IMR-90 (cell line): ENCODE measurements around the gene SHISA6. TPM values are rescaled to one million over a fixed set of nuclear protein-coding genes. Genes with fewer than 3 reads are reported as not detected.

ENCODE experiments used
- ATAC-seq: fragments of 200-7000 bp; cut with Tn5 transposase; 2 replicates; pipeline ENCODE4 v1.9.1; 2020; ENCODE audit warnings: low read depth, mild to moderate bottlenecking, moderate library complexity
- BruUV-seq: library from RNA; stranded (reverse); fragments of 400-500 nt; replicated peaks from 2 replicates; lab custom pipeline; 2021; lab: Mats Ljungman, UMichigan
- CTCF ChIA-PET: fragments of 300-600 bp; formaldehyde crosslinking; extraction: SDS; loops from one replicate; lab custom pipeline; 2021; ENCODE audit warnings: antibody characterized with exemption; lab: Yijun Ruan, JAX
- POLR2A ChIA-PET: fragments of 300-600 bp; sonication (Branson Sonifier 250); formaldehyde crosslinking; loops from one replicate; lab custom pipeline; 2022; ENCODE audit warnings: antibody characterized with exemption; ENCODE audit not compliant: unreplicated experiment; lab: Charles Lee
- DNase-seq: peaks from one replicate; pipeline ENCODE4 v3.0.0; 2013
- H2AFZ ChIP-seq: replicated peaks from 2 replicates; pipeline ENCODE3; 2013; ENCODE audit warnings: low read length, mild to moderate bottlenecking; ENCODE audit not compliant: poor library complexity
- H2AK5ac ChIP-seq: 2 replicates; pipeline ENCODE4 v1.6.1; 2013; ENCODE audit warnings: low read depth, low read length, inconsistent platforms
- H2AK9ac ChIP-seq: replicated peaks from 2 replicates; pipeline ENCODE3; 2013; ENCODE audit warnings: mild to moderate bottlenecking, low read depth, low read length, moderate library complexity; ENCODE audit not compliant: poor library complexity
- H2BK120ac ChIP-seq: 2 replicates; pipeline ENCODE4 v1.6.1; 2013; ENCODE audit warnings: low read depth, low read length, inconsistent platforms
- H2BK15ac ChIP-seq: 3 replicates; pipeline ENCODE4 v1.6.1; 2013; ENCODE audit warnings: low read depth, low read length, inconsistent platforms
- H2BK20ac ChIP-seq: 2 replicates; pipeline ENCODE4 v1.6.1; 2013; ENCODE audit warnings: low read depth, mild to moderate bottlenecking, inconsistent platforms, low read length, moderate library complexity
- H2BK5ac ChIP-seq: 2 replicates; pipeline ENCODE4 v1.6.1; 2013; ENCODE audit warnings: mild to moderate bottlenecking, low read depth, low read length, inconsistent platforms; ENCODE audit not compliant: poor library complexity, severe bottlenecking
- H3K14ac ChIP-seq: replicated peaks from 2 replicates; pipeline ENCODE4 v1.6.1; 2013; ENCODE audit warnings: low read depth, low read length, inconsistent platforms
- H3K18ac ChIP-seq: 2 replicates; pipeline ENCODE4 v1.6.1; 2013; ENCODE audit warnings: low read depth, low read length, control low read depth
- H3K23ac ChIP-seq: 2 replicates; pipeline ENCODE4 v1.6.1; 2013; ENCODE audit warnings: low read depth, low read length, inconsistent platforms
- H3K27ac ChIP-seq: 2 replicates; pipeline ENCODE4 v1.5.1; 2013; ENCODE audit warnings: mild to moderate bottlenecking, control low read depth, low read length; ENCODE audit not compliant: insufficient read depth
- H3K27me3 ChIP-seq: 2 replicates; pipeline ENCODE4 v1.6.1; 2013; ENCODE audit warnings: low read length; ENCODE audit not compliant: control insufficient read depth, insufficient read depth
- H3K36me3 ChIP-seq: 2 replicates; pipeline ENCODE4 v1.6.1; 2013; ENCODE audit warnings: low read length, mixed read lengths; ENCODE audit not compliant: control insufficient read depth, insufficient read depth
- H3K4ac ChIP-seq: 2 replicates; pipeline ENCODE4 v1.6.1; 2013; ENCODE audit warnings: low read depth, low read length, inconsistent platforms
- H3K4me1 ChIP-seq: 2 replicates; pipeline ENCODE4 v1.6.1; 2013; ENCODE audit warnings: low read length, mixed read lengths; ENCODE audit not compliant: control insufficient read depth, insufficient read depth
- H3K4me2 ChIP-seq: 2 replicates; pipeline ENCODE4 v1.6.1; 2013; ENCODE audit warnings: low read depth, mild to moderate bottlenecking, control low read depth, low read length, moderate library complexity
- H3K4me3 ChIP-seq: 2 replicates; pipeline ENCODE4 v1.5.1; 2013; ENCODE audit warnings: low read depth, mild to moderate bottlenecking, control low read depth, low read length, moderate library complexity; ENCODE audit not compliant: insufficient read depth
- H3K56ac ChIP-seq: 2 replicates; pipeline ENCODE4 v1.6.1; 2013; ENCODE audit warnings: low read length, inconsistent platforms; ENCODE audit not compliant: insufficient read depth; ENCODE audit errors: extremely low read depth
- H3K79me1 ChIP-seq, 2 experiments: 2 replicates each; pipeline ENCODE4 v1.6.1; 2013; ENCODE audit warnings: low read length in 2 of 2, inconsistent platforms in 1 of 2, low read depth in 1 of 2
- H3K9ac ChIP-seq: 2 replicates; pipeline ENCODE4 v1.6.1; 2013; ENCODE audit warnings: low read depth, low read length, control low read depth
- H3K9me1 ChIP-seq: 2 replicates; pipeline ENCODE4 v1.6.1; 2013; ENCODE audit warnings: low read length, inconsistent platforms; ENCODE audit not compliant: insufficient read depth
- H3K9me3 ChIP-seq: 2 replicates; pipeline ENCODE4 v1.6.1; 2013; ENCODE audit warnings: low read length; ENCODE audit not compliant: control insufficient read depth, insufficient read depth
- H4K20me1 ChIP-seq: 2 replicates; pipeline ENCODE4 v1.6.1; 2013; ENCODE audit warnings: low read length, inconsistent platforms; ENCODE audit not compliant: insufficient read depth
- H4K5ac ChIP-seq: 2 replicates; pipeline ENCODE4 v1.6.1; 2013; ENCODE audit warnings: mild to moderate bottlenecking, low read depth, low read length, control low read depth
- H4K8ac ChIP-seq, 2 experiments: 2 replicates each; pipeline ENCODE4 v1.6.1; 2013; ENCODE audit warnings: low read depth in 2 of 2, low read length in 2 of 2, control low read depth in 1 of 2, inconsistent platforms in 1 of 2
- H4K91ac ChIP-seq: 2 replicates; pipeline ENCODE4 v1.6.1; 2013; ENCODE audit warnings: low read depth, low read length, inconsistent platforms; ENCODE audit not compliant: insufficient read depth
- BHLHE40 ChIP-seq: fragments of 150-350 bp; IDR thresholded peaks from 2 replicates; pipeline ENCODE4 v1.6.1; 2016; ENCODE audit warnings: mild to moderate bottlenecking, low read depth, low read length
- CEBPB ChIP-seq: IDR thresholded peaks from 2 replicates; pipeline ENCODE4 v1.6.1; 2012; ENCODE audit warnings: low read depth, low read length, improper control_type of control experiment
- CHD1 ChIP-seq: IDR thresholded peaks from 2 replicates; pipeline ENCODE4 v1.6.1; 2012; ENCODE audit warnings: low read depth, low read length, improper control_type of control experiment
- ELK1 ChIP-seq: fragments of 150-350 bp; IDR thresholded peaks from 2 replicates; pipeline ENCODE4 v1.6.1; 2016; ENCODE audit warnings: low read depth, mild to moderate bottlenecking, low read length, moderate library complexity, borderline replicate concordance
- FOS ChIP-seq: fragments of 150-350 bp; IDR thresholded peaks from 2 replicates; pipeline ENCODE4 v1.6.1; 2016; ENCODE audit warnings: low read depth, low read length
- MAFK ChIP-seq: IDR thresholded peaks from 2 replicates; pipeline ENCODE4 v1.6.1; 2012; ENCODE audit warnings: low read depth, low read length, improper control_type of control experiment
- MAZ ChIP-seq: IDR thresholded peaks from 2 replicates; pipeline ENCODE4 v1.6.1; 2012; ENCODE audit warnings: low read depth, mild to moderate bottlenecking, low read length, improper control_type of control experiment, moderate library complexity, borderline replicate concordance
- MXI1 ChIP-seq: IDR thresholded peaks from 2 replicates; pipeline ENCODE4 v1.6.1; 2012; ENCODE audit warnings: low read depth, mild to moderate bottlenecking, low read length, moderate library complexity, borderline replicate concordance
- NFE2L2 ChIP-seq: fragments of 150-350 bp; IDR thresholded peaks from 2 replicates; pipeline ENCODE4 v1.6.1; 2016; ENCODE audit warnings: low read depth, mild to moderate bottlenecking, low read length
- POLR2A ChIP-seq: IDR thresholded peaks from 2 replicates; pipeline ENCODE4 v1.6.1; 2012; ENCODE audit warnings: mild to moderate bottlenecking, low read depth, low read length
- RAD21 ChIP-seq: IDR thresholded peaks from 2 replicates; pipeline ENCODE4 v1.6.1; 2012; ENCODE audit warnings: low read length, improper control_type of control experiment
- RCOR1 ChIP-seq: IDR thresholded peaks from 2 replicates; pipeline ENCODE4 v1.6.1; 2012; ENCODE audit warnings: mild to moderate bottlenecking, low read length, improper control_type of control experiment; ENCODE audit not compliant: insufficient replicate concordance
- RFX5 ChIP-seq: IDR thresholded peaks from 2 replicates; pipeline ENCODE4 v1.8.0; 2012; ENCODE audit warnings: low read depth, mild to moderate bottlenecking, low read length, moderate library complexity
- SMC3 ChIP-seq: fragments of 150-350 bp; IDR thresholded peaks from 2 replicates; pipeline ENCODE4 v1.6.1; 2016; ENCODE audit warnings: low read depth, mild to moderate bottlenecking, antibody characterized with exemption, low read length, moderate library complexity
- USF2 ChIP-seq: fragments of 150-350 bp; IDR thresholded peaks from 2 replicates; pipeline ENCODE4 v1.6.1; 2017; ENCODE audit warnings: mild to moderate bottlenecking, antibody characterized with exemption, low read length, low read depth
- dilution Hi-C: fragments of 300-500 bp; cut with HindIII; formaldehyde crosslinking; loops from one replicate; pipeline ENCODE4 v1.14.3; 2018; ENCODE audit warnings: low sequenced_read_pairs; ENCODE audit not compliant: unreplicated experiment
- in situ Hi-C: fragments of 300-500 bp; cut with MboI; formaldehyde crosslinking; loops from 3 replicates; pipeline ENCODE4 v1.14.3; 2019; ENCODE audit warnings: low sequenced_read_pairs, inconsistent platforms, mixed read lengths
- intact Hi-C: fragments of 100-400 bp; cut with micrococcal nuclease; formaldehyde crosslinking; loops from 2 replicates; pipeline ENCODE4 v1.10.0; 2022
- polyA plus RNA-seq, 3 experiments: library from polyadenylated mRNA; depleted of rRNA; stranded (reverse); fragments of >200 nt; gene quantifications; 2 replicates each; pipeline ENCODE4 v1.2.3, GENCODE V29; 2012; ENCODE audit warnings: low replicate concordance in 1 of 3
- total RNA-seq: library from RNA; depleted of rRNA; stranded (reverse); fragments of >200 nt; gene quantifications from 2 replicates; pipeline ENCODE4 v1.2.3, GENCODE V29; 2012
- TF ChIP-seq, protein P1 (sequence below): conservative IDR thresholded peaks from 2 replicates; pipeline ENCODE4 v1.5.1; 2012; ENCODE audit warnings: mild to moderate bottlenecking, low read depth, low read length, improper control_type of control experiment

Gene SHISA6
- total and polyA plus RNA-seq, 2 of the 4 experiments (the other 2 are of a cell fraction), result not detected

- intact Hi-C loops, result no loop called here
- Histone ChIP-seq H2AK9ac (no peak overlapping the region), H4K8ac (no peak overlapping the region), H3K14ac (no peak overlapping the region), H4K5ac (no peak overlapping the region), H3K27me3 (no peaks in the 10 kb centered on the region), H2BK5ac (no peak overlapping the region), H3K18ac (no peak overlapping the region), H3K23ac (no peak overlapping the region), H3K4me2 (no peak overlapping the region), H2BK20ac (no peak overlapping the region), H3K9me3 (peaks cover 29% of the 10 kb centered on the region), H3K4me1 (no peaks in the 10 kb centered on the region), H2BK120ac (no peak overlapping the region), H3K4me3 (no peak overlapping the region), H3K27ac (no peak overlapping the region), H2AK5ac (no peak overlapping the region), H4K91ac (no peak overlapping the region), H3K79me1 (no peaks in the 10 kb centered on the region), H2BK15ac (no peak overlapping the region), H3K56ac (no peak overlapping the region), H2AFZ (no peak overlapping the region), H3K4ac (no peak overlapping the region), H3K36me3 (no peaks in the 10 kb centered on the region), H3K9me1 (no peaks in the 10 kb centered on the region), H3K9ac (no peak overlapping the region), H4K20me1 (no peaks in the 10 kb centered on the region)
- ATAC-seq (no peak), DNase-seq (no peak)
- BruUV-seq, result no TSS peak
- ChIA-PET POLR2A (no interaction called here), CTCF (no interaction called here)
- TF ChIP-seq SMC3 (no peak), MAFK (no peak), BHLHE40 (no peak), RCOR1 (no peak), RFX5 (no peak), CHD1 (no peak), USF2 (no peak), MAZ (no peak), CEBPB (no peak), ELK1 (no peak), NFE2L2 (no peak), FOS (no peak), RAD21 (no peak), POLR2A (no peak), MXI1 (no peak)
- TF ChIP-seq, protein P1, sequence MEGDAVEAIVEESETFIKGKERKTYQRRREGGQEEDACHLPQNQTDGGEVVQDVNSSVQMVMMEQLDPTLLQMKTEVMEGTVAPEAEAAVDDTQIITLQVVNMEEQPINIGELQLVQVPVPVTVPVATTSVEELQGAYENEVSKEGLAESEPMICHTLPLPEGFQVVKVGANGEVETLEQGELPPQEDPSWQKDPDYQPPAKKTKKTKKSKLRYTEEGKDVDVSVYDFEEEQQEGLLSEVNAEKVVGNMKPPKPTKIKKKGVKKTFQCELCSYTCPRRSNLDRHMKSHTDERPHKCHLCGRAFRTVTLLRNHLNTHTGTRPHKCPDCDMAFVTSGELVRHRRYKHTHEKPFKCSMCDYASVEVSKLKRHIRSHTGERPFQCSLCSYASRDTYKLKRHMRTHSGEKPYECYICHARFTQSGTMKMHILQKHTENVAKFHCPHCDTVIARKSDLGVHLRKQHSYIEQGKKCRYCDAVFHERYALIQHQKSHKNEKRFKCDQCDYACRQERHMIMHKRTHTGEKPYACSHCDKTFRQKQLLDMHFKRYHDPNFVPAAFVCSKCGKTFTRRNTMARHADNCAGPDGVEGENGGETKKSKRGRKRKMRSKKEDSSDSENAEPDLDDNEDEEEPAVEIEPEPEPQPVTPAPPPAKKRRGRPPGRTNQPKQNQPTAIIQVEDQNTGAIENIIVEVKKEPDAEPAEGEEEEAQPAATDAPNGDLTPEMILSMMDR, result no peak
- dilution Hi-C loops, result no loop called here
- in situ Hi-C loops, result no loop called here
These were observed 68.8 kb downstream of the SHISA6 start for GRCh38 chr17:11309850-11310249.
